Measurements from ENCODE around the gene NBEAL2.
"Not testable (repeated sequence)": the region's sequence is repeated elsewhere in the genome, so short reads cannot be mapped to it uniquely, and the experiment has no call there.

The NBEAL2 gene

DNA sequence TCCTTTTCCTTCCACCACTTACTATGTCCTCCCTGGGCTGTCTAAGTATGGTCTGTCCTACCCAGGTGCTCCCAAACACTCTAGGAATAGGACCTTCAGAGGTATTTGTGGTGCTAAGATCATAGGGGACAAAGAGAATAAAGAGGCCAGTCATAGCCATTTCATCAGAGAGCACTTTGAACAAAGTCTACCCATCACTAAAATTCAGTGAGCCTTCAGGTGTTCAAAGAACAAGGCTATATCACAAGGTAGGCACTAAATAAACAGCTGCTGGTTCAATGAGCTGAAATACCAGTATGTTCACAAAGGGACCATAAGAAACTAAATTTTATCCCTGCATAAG, 38.8 kb downstream of the NBEAL2 start:
- DNase-seq: no peak
- TF ChIP-seq, protein P1, sequence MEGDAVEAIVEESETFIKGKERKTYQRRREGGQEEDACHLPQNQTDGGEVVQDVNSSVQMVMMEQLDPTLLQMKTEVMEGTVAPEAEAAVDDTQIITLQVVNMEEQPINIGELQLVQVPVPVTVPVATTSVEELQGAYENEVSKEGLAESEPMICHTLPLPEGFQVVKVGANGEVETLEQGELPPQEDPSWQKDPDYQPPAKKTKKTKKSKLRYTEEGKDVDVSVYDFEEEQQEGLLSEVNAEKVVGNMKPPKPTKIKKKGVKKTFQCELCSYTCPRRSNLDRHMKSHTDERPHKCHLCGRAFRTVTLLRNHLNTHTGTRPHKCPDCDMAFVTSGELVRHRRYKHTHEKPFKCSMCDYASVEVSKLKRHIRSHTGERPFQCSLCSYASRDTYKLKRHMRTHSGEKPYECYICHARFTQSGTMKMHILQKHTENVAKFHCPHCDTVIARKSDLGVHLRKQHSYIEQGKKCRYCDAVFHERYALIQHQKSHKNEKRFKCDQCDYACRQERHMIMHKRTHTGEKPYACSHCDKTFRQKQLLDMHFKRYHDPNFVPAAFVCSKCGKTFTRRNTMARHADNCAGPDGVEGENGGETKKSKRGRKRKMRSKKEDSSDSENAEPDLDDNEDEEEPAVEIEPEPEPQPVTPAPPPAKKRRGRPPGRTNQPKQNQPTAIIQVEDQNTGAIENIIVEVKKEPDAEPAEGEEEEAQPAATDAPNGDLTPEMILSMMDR (IDR thresholded peaks at IDR 0.05; ENCODE audit: low read depth, low read length): no peak
- Histone ChIP-seq H3K27ac (no peak overlapping the region), H3K4me3 (ENCODE audit: low read depth, low read length) (no peak overlapping the region), H3K9me3 (ENCODE audit: severe bottlenecking) (no peaks in the 10 kb centered on the region), H3K36me3 (peaks cover 56% of the 10 kb centered on the region), H3K27me3 (ENCODE audit: insufficient read depth, low read depth, severe bottlenecking) (no peaks in the 10 kb centered on the region)

- Histone ChIP-seq H3K4me3 (ENCODE audit: low read depth, low read length) (no peak overlapping the region), H3K27me3 (ENCODE audit: insufficient read depth, low read depth, severe bottlenecking) (no peaks in the 10 kb centered on the region), H3K27ac (no peak overlapping the region), H3K36me3 (peaks cover 50% of the 10 kb centered on the region), H3K9me3 (ENCODE audit: severe bottlenecking) (no peaks in the 10 kb centered on the region)
- TF ChIP-seq, protein P1 (IDR thresholded peaks at IDR 0.05; ENCODE audit: low read depth, low read length): no peak
- DNase-seq: no peak
Observed at GRCh38 chr3:47019201-47019600, 39.7 kb downstream of the NBEAL2 start.

DNA sequence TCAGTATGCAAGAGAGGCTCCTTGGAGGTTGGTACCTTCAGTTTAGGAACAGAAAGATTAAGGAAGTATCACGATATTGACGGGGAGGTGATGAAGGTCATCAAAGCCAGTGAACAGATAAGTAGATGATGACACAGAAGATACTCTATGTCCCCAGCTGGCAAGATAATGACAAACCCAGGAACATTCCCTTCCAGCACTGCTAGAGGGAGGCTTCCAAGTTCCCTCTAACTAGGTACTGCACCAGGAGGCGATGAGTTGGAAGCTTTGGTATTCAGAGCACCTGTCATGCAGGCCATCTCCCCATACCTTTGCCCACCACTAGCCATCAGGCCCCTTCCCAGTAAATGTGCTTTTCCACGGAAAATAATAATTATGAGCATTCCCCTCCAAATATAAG, 40.8 kb downstream of the NBEAL2 start:
- Histone ChIP-seq H3K9me3 (ENCODE audit: severe bottlenecking) (no peaks in the 10 kb centered on the region), H3K27ac (no peak overlapping the region), H3K36me3 (peaks cover 45% of the 10 kb centered on the region), H3K4me3 (ENCODE audit: low read depth, low read length) (no peak overlapping the region), H3K27me3 (ENCODE audit: insufficient read depth, low read depth, severe bottlenecking) (no peaks in the 10 kb centered on the region)
- TF ChIP-seq, protein P1 (IDR thresholded peaks at IDR 0.05; ENCODE audit: low read depth, low read length): no peak
- no peak for DNase-seq

GRCh38 chr3:47022641-47023071, 43.2 kb downstream of the NBEAL2 start:
- TF ChIP-seq, protein P1 (IDR thresholded peaks at IDR 0.05; ENCODE audit: low read depth, low read length): no peak
- no peaks in the 10 kb centered on the region for H3K9me3 ChIP-seq (ENCODE audit: severe bottlenecking)
- DNase-seq: no peak
- H3K27ac ChIP-seq: no peak overlapping the region
- peaks cover 24% of the 10 kb centered on the region for H3K36me3 ChIP-seq
- no peak overlapping the region for H3K4me3 ChIP-seq (ENCODE audit: low read depth, low read length)
- H3K27me3 ChIP-seq (ENCODE audit: insufficient read depth, low read depth, severe bottlenecking): no peaks in the 10 kb centered on the region

DNA sequence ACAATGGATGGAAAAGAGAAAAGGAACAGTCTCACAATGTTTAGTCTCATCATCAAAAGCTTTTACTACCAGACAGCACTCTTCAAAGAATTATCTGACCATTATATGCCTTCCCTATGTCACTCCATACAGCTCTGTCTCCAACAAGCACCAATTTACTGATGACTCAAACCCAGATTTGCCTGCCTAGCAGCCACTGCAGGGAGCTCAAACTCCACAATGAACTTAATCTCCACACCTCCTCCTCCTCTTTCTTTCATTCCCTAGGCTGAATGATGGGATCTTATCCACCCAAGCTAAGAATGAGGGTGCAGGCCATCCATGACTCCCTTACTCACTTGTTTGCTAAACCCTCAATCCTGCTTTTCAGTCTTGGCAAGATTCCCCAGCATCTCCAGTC, 45.5 kb downstream of the NBEAL2 start:
- TF ChIP-seq, protein P1 (IDR thresholded peaks at IDR 0.05; ENCODE audit: low read depth, low read length): no peak
- H3K4me3 ChIP-seq (ENCODE audit: low read depth, low read length): no peak overlapping the region
- peaks cover 3% of the 10 kb centered on the region for H3K36me3 ChIP-seq
- H3K27ac ChIP-seq: no peak overlapping the region
- H3K27me3 ChIP-seq (ENCODE audit: insufficient read depth, low read depth, severe bottlenecking): no peaks in the 10 kb centered on the region
- no peaks in the 10 kb centered on the region for H3K9me3 ChIP-seq (ENCODE audit: severe bottlenecking)
- DNase-seq: no peak

GRCh38 chr3:47026432-47026831, 47.0 kb downstream of the NBEAL2 start:
- not testable (repeated sequence) for H3K27ac ChIP-seq; H3K9me3 ChIP-seq (ENCODE audit: severe bottlenecking); H3K27me3 ChIP-seq (ENCODE audit: insufficient read depth, low read depth, severe bottlenecking); H3K4me3 ChIP-seq (ENCODE audit: low read depth, low read length); DNase-seq; H3K36me3 ChIP-seq
